SH-SY5Y (cell line): Measurements from ENCODE around the gene SEC61A2.

Experiments
- GATA2 ChIP-seq: IDR thresholded peaks from 2 replicates; pipeline ENCODE4 v1.6.1; 2011; ENCODE audit warnings: mild to moderate bottlenecking, low read depth, low read length
- GATA3 ChIP-seq: IDR thresholded peaks from 2 replicates; pipeline ENCODE4 v1.6.1; 2011; ENCODE audit warnings: low read depth, mild to moderate bottlenecking, low read length, moderate library complexity

- TF ChIP-seq GATA2 = no peak
- TF ChIP-seq GATA3 = no peak
Observed at GRCh38 chr10:12200850-12201249, 71.4 kb downstream of the SEC61A2 start.
